NOMO-1 (cell line): Measurements from ENCODE around the gene MBTD1.
"Not testable (repeated sequence)": the region's sequence is repeated elsewhere in the genome, so short reads cannot be mapped to it uniquely, and the experiment has no call there.

Source experiments
- DNase-seq, 2 experiments: peaks; one replicate each; lab custom pipeline; 2025; ENCODE audit not compliant: unreplicated experiment in 2 of 2; lab: John Stamatoyannopoulos, UW

Gene MBTD1

GRCh38 chr17:51256101-51256500 lies 3.7 kb downstream of the MBTD1 start:
- no peak for DNase-seq

- DNase-seq: no peak
Measured at GRCh38 chr17:51255673-51256072, 4.2 kb downstream of the MBTD1 start.

- no peak for DNase-seq
Measured at GRCh38 chr17:51251010-51251409, 8.8 kb downstream of the MBTD1 start.

- DNase-seq: no peak
Measured at GRCh38 chr17:51250314-51250840, 9.5 kb downstream of the MBTD1 start.

- DNase-seq: no peak
Measured at GRCh38 chr17:51245535-51245934, 14.3 kb downstream of the MBTD1 start.

- no peak for DNase-seq
Measured at GRCh38 chr17:51244041-51244440, 15.8 kb downstream of the MBTD1 start.

GRCh38 chr17:51240275-51240674 lies 19.6 kb downstream of the MBTD1 start:
- DNase-seq: no peak

- DNase-seq: peak in 1 of 2 experiments; percentile 68
Measured at GRCh38 chr17:51238255-51238887, 21.5 kb downstream of the MBTD1 start.

- no peak for DNase-seq
Measured at GRCh38 chr17:51234162-51234561, 25.7 kb downstream of the MBTD1 start.

GRCh38 chr17:51231999-51232398 lies 27.9 kb downstream of the MBTD1 start:
- no peak for DNase-seq

GRCh38 chr17:51230306-51230705 lies 29.5 kb downstream of the MBTD1 start:
- no peak for DNase-seq

- no peak for DNase-seq
Measured at GRCh38 chr17:51229889-51230288, 30.0 kb downstream of the MBTD1 start.

GRCh38 chr17:51228161-51228560 lies 31.7 kb downstream of the MBTD1 start:
- peak in 1 of 2 experiments; percentile 10 for DNase-seq

- not testable (repeated sequence) for DNase-seq
Measured at GRCh38 chr17:51225523-51225922, 34.3 kb downstream of the MBTD1 start.

GRCh38 chr17:51224402-51225262 lies 35.2 kb downstream of the MBTD1 start:
- peak in 1 of 2 experiments; percentile 15 for DNase-seq

- DNase-seq: no peak
Measured at GRCh38 chr17:51221322-51221721, 38.5 kb downstream of the MBTD1 start.

GRCh38 chr17:51217946-51218345 lies 41.9 kb downstream of the MBTD1 start:
- no peak for DNase-seq

- DNase-seq: no peak
Measured at GRCh38 chr17:51214920-51215319, 44.9 kb downstream of the MBTD1 start.

GRCh38 chr17:51203838-51204237 lies 56.0 kb downstream of the MBTD1 start:
- DNase-seq: no peak

GRCh38 chr17:51200846-51201245 lies 59.0 kb downstream of the MBTD1 start:
- no peak for DNase-seq

- DNase-seq: no peak
Measured at GRCh38 chr17:51200295-51200694, 59.6 kb downstream of the MBTD1 start.

GRCh38 chr17:51197754-51198153 lies 62.1 kb downstream of the MBTD1 start:
- no peak for DNase-seq
